GM10248 (cell line): ENCODE data around the gene SH3TC1.

Experiments
- CTCF ChIA-PET: fragments of 300-600 bp; sonication (Branson Sonifier 250); formaldehyde crosslinking; extraction: SDS; loops from one replicate; lab custom pipeline; 2021; ENCODE audit warnings: antibody characterized with exemption; lab: Yijun Ruan, JAX
- POLR2A ChIA-PET: fragments of 350-650 bp; sonication (Branson Sonifier 250); formaldehyde crosslinking; extraction: SDS; loops from one replicate; lab custom pipeline; 2020; ENCODE audit warnings: antibody characterized with exemption; lab: Yijun Ruan, JAX
- DNase-seq: peaks from one replicate; pipeline ENCODE4 v3.0.0; 2012; ENCODE audit errors: extremely low spot score
- CTCF ChIP-seq: IDR thresholded peaks from 2 replicates; pipeline ENCODE4 v1.5.1; 2012; ENCODE audit warnings: mild to moderate bottlenecking, low read depth; ENCODE audit errors: extremely low read depth, missing control alignments, control extremely low read depth

SH3TC1 gene

GRCh38 chr4:8237256-8237989 lies 38.3 kb downstream of the SH3TC1 start:
- no peak for TF ChIP-seq CTCF
- CTCF ChIA-PET, result interaction anchor here (0.7 to 3.0 kb wide), 6 partner anchors 8 to 165 kb away, joined by 3 to 13 read pairs (median 5); no protein-coding TSS in a partner anchor
- no peak for DNase-seq
- POLR2A ChIA-PET, result no interaction called here

- ChIA-PET CTCF (interaction anchor here (1.1 to 2.0 kb wide), 3 partner anchors 9 to 61 kb away, joined by 5 to 7 read pairs (median 5); no protein-coding TSS in a partner anchor), POLR2A (no interaction called here)
- TF ChIP-seq CTCF, result no peak
- no peak for DNase-seq
Observed at GRCh38 chr4:8238036-8238511, 39.0 kb downstream of the SH3TC1 start.

GRCh38 chr4:8238515-8239053 lies 39.5 kb downstream of the SH3TC1 start:
- DNase-seq, result peak; percentile 61
- TF ChIP-seq CTCF, result peak; percentile 29
- CTCF ChIA-PET, result interaction anchor here (1.1 to 2.0 kb wide), 3 partner anchors 9 to 62 kb away, joined by 5 to 7 read pairs (median 5); no protein-coding TSS in a partner anchor
- POLR2A ChIA-PET, result no interaction called here

- CTCF ChIA-PET, result interaction anchor here (2.0 kb wide), 1 partner anchor 63 kb away, joined by 7 read pairs; no protein-coding TSS in a partner anchor
- no peak for TF ChIP-seq CTCF
- no peak for DNase-seq
- POLR2A ChIA-PET, result no interaction called here
Observed at GRCh38 chr4:8239226-8239625, 40.1 kb downstream of the SH3TC1 start.

GRCh38 chr4:8239661-8240060 lies 40.6 kb downstream of the SH3TC1 start:
- POLR2A ChIA-PET, result interaction anchor here (1.1 kb wide), 1 partner anchor 41 kb away, joined by 4 read pairs; the partner anchor contains the start of gene SH3TC1
- TF ChIP-seq CTCF, result no peak
- CTCF ChIA-PET, result interaction anchor here (6.5 kb wide), 1 partner anchor 10 kb away, joined by 54 read pairs; no protein-coding TSS in a partner anchor
- no peak for DNase-seq
